SK-N-SH (cell line): ENCODE results near the gene ENTPD8. TPM values are rescaled to one million over a fixed set of nuclear protein-coding genes. Genes with fewer than 3 reads are reported as not detected.
A peak's percentile ranks its signal among the peaks of the same experiment; 100 is the strongest.

Experiments used
- CTCF ChIA-PET: fragments of 300-600, 350-600 bp; formaldehyde crosslinking; extraction: SDS; loops from one replicate; lab custom pipeline; 2021; lab: Yijun Ruan, JAX
- POLR2A ChIA-PET: fragments of 350-600 bp; sonication (Branson Sonifier 250); formaldehyde crosslinking; extraction: SDS; loops from one replicate; lab custom pipeline; 2020; ENCODE audit warnings: antibody characterized with exemption, inconsistent platforms; lab: Yijun Ruan, JAX
- DNase-seq: peaks from one replicate; pipeline ENCODE4 v3.0.0; 2012
- H2AFZ ChIP-seq: fragments of 200-600 bp; sonication (generic); 2 replicates; pipeline ENCODE4 v1.8.1; 2016; ENCODE audit warnings: antibody characterized with exemption, mild to moderate bottlenecking, low read depth
- H3F3A ChIP-seq: fragments of 200-600 bp; sonication (generic); replicated peaks from 2 replicates; pipeline ENCODE3; 2016; ENCODE audit warnings: antibody characterized with exemption, mild to moderate bottlenecking; ENCODE audit not compliant: insufficient read depth
- H3K27ac ChIP-seq, 2 experiments: fragments of 200-500 bp in 1 of 2; fragments of 200-600 bp in 1 of 2; sonication (Bioruptor generic) in 1 of 2; sonication (generic), shearing (Covaris generic) in 1 of 2; 2 replicates each; pipeline versions ENCODE4 v1.5.1 to v1.6.1; 2014 to 2016; ENCODE audit warnings: low read depth in 2 of 2, inconsistent platforms in 1 of 2, low read length in 1 of 2, mild to moderate bottlenecking in 1 of 2, mixed read lengths in 1 of 2
- H3K27me3 ChIP-seq: fragments of 200-600 bp; sonication (generic), shearing (Covaris generic); 2 replicates; pipeline ENCODE4 v1.6.1; 2016; ENCODE audit warnings: mixed run types; ENCODE audit not compliant: insufficient read depth
- H3K36me3 ChIP-seq, 2 experiments: fragments of 200-500 bp in 1 of 2; fragments of 200-600 bp in 1 of 2; sonication (Bioruptor generic) in 1 of 2; sonication (generic) in 1 of 2; replicated peaks in 1 of 2; 2 replicates each; pipeline versions ENCODE3 to v1.5.1; 2014 to 2016; ENCODE audit warnings: low read length in 1 of 2, mild to moderate bottlenecking in 1 of 2; ENCODE audit not compliant: insufficient read depth in 2 of 2, control insufficient read depth in 1 of 2
- H3K4me1 ChIP-seq, 2 experiments: fragments of 200-500 bp in 1 of 2; fragments of 200-600 bp in 1 of 2; sonication (Bioruptor generic) in 1 of 2; sonication (generic), shearing (Covaris generic) in 1 of 2; 2 replicates each; pipeline versions ENCODE4 v1.5.1 to v1.6.1; 2014 to 2016; ENCODE audit warnings: low read depth in 1 of 2, low read length in 1 of 2, mixed run types in 1 of 2; ENCODE audit not compliant: insufficient read depth in 2 of 2, control insufficient read depth in 1 of 2
- H3K4me2 ChIP-seq: fragments of 200-600 bp; sonication (generic), shearing (Covaris generic); 2 replicates; pipeline ENCODE4 v1.6.1; 2017; ENCODE audit warnings: mixed run types
- H3K4me3 ChIP-seq, 2 experiments: fragments of 200-500 bp in 1 of 2; fragments of 200-600 bp in 1 of 2; sonication (Bioruptor generic) in 1 of 2; sonication (generic), shearing (Covaris generic) in 1 of 2; 2 replicates each; pipeline versions ENCODE4 v1.5.1 to v1.8.1; 2014 to 2016; ENCODE audit warnings: low read depth in 2 of 2, inconsistent platforms in 1 of 2, low read length in 1 of 2, mild to moderate bottlenecking in 1 of 2, mixed read lengths in 1 of 2, moderate library complexity in 1 of 2
- H3K79me2 ChIP-seq: fragments of 200-600 bp; sonication (generic); 2 replicates; pipeline ENCODE4 v1.8.1; 2017; ENCODE audit warnings: mild to moderate bottlenecking; ENCODE audit not compliant: insufficient read depth
- H3K9ac ChIP-seq: fragments of 200-600 bp; sonication (generic); 2 replicates; pipeline ENCODE4 v1.6.1; 2017; ENCODE audit warnings: mixed run types
- H3K9me2 ChIP-seq: fragments of 200-600 bp; sonication (generic); 2 replicates; pipeline ENCODE4 v1.6.1; 2017; ENCODE audit warnings: mixed run types
- H3K9me3 ChIP-seq: fragments of 200-600 bp; sonication (generic); 2 replicates; pipeline ENCODE4 v1.6.1; 2017; ENCODE audit warnings: mixed run types, mild to moderate bottlenecking, moderate library complexity
- H4K20me1 ChIP-seq: fragments of 200-600 bp; sonication (generic); 2 replicates; pipeline ENCODE4 v1.6.1; 2017; ENCODE audit warnings: mild to moderate bottlenecking, mixed run types; ENCODE audit not compliant: insufficient read depth
- ELF1 ChIP-seq: IDR thresholded peaks from 2 replicates; pipeline ENCODE4 v1.4.0; 2012
- FOSL2 ChIP-seq: IDR thresholded peaks from 2 replicates; pipeline ENCODE4 v1.4.0; 2012; ENCODE audit warnings: low read depth, mild to moderate bottlenecking, moderate library complexity, borderline replicate concordance
- FOXM1 ChIP-seq: IDR thresholded peaks from 2 replicates; pipeline ENCODE4 v1.4.0; 2012; ENCODE audit warnings: low read depth, mild to moderate bottlenecking
- GABPA ChIP-seq: IDR thresholded peaks from 2 replicates; pipeline ENCODE4 v1.4.0; 2012; ENCODE audit warnings: low read depth, mild to moderate bottlenecking
- MXI1 ChIP-seq: IDR thresholded peaks from 2 replicates; pipeline ENCODE4 v1.6.1; 2012; ENCODE audit warnings: mild to moderate bottlenecking, low read depth, low read length, improper control_type of control experiment
- NFIC ChIP-seq: IDR thresholded peaks from 2 replicates; pipeline ENCODE4 v1.4.0; 2012; ENCODE audit warnings: borderline replicate concordance
- RAD21 ChIP-seq: IDR thresholded peaks from 2 replicates; pipeline ENCODE4 v1.6.1; 2012; ENCODE audit warnings: mild to moderate bottlenecking, low read length
- RFX5 ChIP-seq: IDR thresholded peaks from 2 replicates; pipeline ENCODE4 v1.6.1; 2012; ENCODE audit warnings: mild to moderate bottlenecking, improper control_type of control experiment, low read length
- RXRA ChIP-seq: IDR thresholded peaks from 2 replicates; pipeline ENCODE4 v1.4.0; 2012; ENCODE audit warnings: low read depth, mild to moderate bottlenecking, borderline replicate concordance
- SMC3 ChIP-seq: IDR thresholded peaks from 2 replicates; pipeline ENCODE4 v1.6.1; 2012; ENCODE audit warnings: low read depth, low read length, improper control_type of control experiment
- TAF1 ChIP-seq: IDR thresholded peaks from 2 replicates; pipeline ENCODE4 v1.6.1; 2012; ENCODE audit warnings: low read depth, mild to moderate bottlenecking, low read length, moderate library complexity, borderline replicate concordance
- TCF12 ChIP-seq: IDR thresholded peaks from 2 replicates; pipeline ENCODE4 v1.4.0; 2012
- TEAD4 ChIP-seq: IDR thresholded peaks from 2 replicates; pipeline ENCODE4 v1.4.0; 2012; ENCODE audit warnings: mild to moderate bottlenecking, borderline replicate concordance; ENCODE audit not compliant: insufficient read depth
- YY1 ChIP-seq: IDR thresholded peaks from 2 replicates; pipeline ENCODE4 v1.4.0; 2012; ENCODE audit warnings: low read depth, mild to moderate bottlenecking
- WGBS: methylation state at CpG from one replicate; pipeline ENCODE4 v1.1.6; 2017; ENCODE audit warnings: low lambda C conversion rate; 5-methylcytosine and 5-hydroxymethylcytosine counted together
- polyA plus RNA-seq, 3 experiments: library from polyadenylated mRNA; depleted of rRNA; stranded (reverse); fragments of >200 nt; gene quantifications; 2 replicates each; pipeline ENCODE4 v1.2.3, GENCODE V29; 2012
- TF ChIP-seq, protein P1 (sequence below): IDR thresholded peaks from 2 replicates; pipeline ENCODE4 v1.4.0; 2012; ENCODE audit warnings: low read depth, borderline replicate concordance
- TF ChIP-seq, protein P2 (sequence below): IDR thresholded peaks from 2 replicates; pipeline ENCODE4; 2012

ENTPD8 gene
- polyA plus RNA-seq, 1 of the 3 experiments (the other 2 are of a cell fraction) = 0.30 TPM

DNA sequence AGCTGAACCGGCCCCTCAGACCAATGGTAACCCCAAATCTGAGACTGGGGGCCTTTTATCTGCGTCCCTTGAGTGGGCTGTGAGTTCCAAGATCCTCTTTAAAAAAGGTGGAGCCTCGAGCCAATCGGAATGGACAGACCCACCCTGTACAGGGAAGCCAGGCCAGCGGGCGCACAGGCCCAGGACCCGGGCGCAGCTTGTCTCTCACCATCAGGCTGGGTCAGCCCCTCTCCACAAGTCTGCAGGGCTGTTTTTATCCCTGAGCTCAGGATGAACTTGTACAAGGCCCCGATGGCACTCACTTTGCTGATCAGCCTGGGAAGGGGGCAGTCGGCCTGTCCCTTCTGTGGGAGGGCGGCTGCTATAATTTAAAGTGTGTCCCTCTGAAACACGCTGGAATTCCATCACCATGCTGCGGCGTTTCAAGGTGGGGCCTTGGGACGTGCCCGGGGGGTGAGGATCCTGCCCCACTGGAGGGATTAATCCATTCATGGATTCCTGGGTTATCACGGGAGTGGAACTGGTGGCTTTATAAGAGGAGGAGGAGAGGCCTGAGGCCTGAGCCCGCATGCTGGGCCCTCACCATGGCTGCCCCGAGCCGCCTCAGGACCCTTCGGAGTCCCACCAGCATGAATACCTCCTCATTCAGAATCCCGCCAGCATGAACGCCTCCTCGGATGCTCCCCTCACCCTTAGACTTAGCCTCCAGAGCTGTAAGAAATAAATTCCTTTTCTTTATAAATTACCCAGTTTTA lies 32.3 kb downstream of the ENTPD8 start:
- H2AFZ ChIP-seq = no peak overlapping the region
- 0 out of 2 replicates have a peak, but pooled peaks cover 4% of the 10 kb centered on the region for H4K20me1 ChIP-seq
- peaks cover 12% of the 10 kb centered on the region for H3F3A ChIP-seq
- no peak overlapping the region for H3K4me3 ChIP-seq
- no peaks in the 10 kb centered on the region for H3K9me2 ChIP-seq
- H3K79me2 ChIP-seq = peaks cover 7% of the 10 kb centered on the region; the same call in 1 of the 2 replicates
- no peaks in the 10 kb centered on the region for H3K36me3 ChIP-seq
- no peak for DNase-seq
- H3K9ac ChIP-seq = no peak overlapping the region
- TF ChIP-seq NFIC (no peak), RXRA (no peak), SMC3 (no peak), YY1 (no peak), TAF1 (no peak), RAD21 (no peak), ELF1 (no peak), RFX5 (no peak)
- TF ChIP-seq, protein P1, sequence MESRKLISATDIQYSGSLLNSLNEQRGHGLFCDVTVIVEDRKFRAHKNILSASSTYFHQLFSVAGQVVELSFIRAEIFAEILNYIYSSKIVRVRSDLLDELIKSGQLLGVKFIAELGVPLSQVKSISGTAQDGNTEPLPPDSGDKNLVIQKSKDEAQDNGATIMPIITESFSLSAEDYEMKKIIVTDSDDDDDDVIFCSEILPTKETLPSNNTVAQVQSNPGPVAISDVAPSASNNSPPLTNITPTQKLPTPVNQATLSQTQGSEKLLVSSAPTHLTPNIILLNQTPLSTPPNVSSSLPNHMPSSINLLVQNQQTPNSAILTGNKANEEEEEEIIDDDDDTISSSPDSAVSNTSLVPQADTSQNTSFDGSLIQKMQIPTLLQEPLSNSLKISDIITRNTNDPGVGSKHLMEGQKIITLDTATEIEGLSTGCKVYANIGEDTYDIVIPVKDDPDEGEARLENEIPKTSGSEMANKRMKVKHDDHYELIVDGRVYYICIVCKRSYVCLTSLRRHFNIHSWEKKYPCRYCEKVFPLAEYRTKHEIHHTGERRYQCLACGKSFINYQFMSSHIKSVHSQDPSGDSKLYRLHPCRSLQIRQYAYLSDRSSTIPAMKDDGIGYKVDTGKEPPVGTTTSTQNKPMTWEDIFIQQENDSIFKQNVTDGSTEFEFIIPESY = no peak
- TF ChIP-seq, protein P2, sequence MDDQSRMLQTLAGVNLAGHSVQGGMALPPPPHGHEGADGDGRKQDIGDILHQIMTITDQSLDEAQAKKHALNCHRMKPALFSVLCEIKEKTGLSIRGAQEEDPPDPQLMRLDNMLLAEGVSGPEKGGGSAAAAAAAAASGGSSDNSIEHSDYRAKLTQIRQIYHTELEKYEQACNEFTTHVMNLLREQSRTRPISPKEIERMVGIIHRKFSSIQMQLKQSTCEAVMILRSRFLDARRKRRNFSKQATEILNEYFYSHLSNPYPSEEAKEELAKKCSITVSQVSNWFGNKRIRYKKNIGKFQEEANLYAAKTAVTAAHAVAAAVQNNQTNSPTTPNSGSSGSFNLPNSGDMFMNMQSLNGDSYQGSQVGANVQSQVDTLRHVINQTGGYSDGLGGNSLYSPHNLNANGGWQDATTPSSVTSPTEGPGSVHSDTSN = no peak
- POLR2A ChIA-PET = no interaction called here
- peaks cover 7 to 25% of the 10 kb centered on the region in 2 experiments; a peak in 3 of 4 replicates for H3K4me1 ChIP-seq
- H3K27me3 ChIP-seq = no peaks in the 10 kb centered on the region
- WGBS = 98% methylated on average over 12 of the region's 24 CpGs
- CTCF ChIA-PET = interaction anchor here (1.3 to 2.2 kb wide), 6 partner anchors 14 to 172 kb away, joined by 3 to 13 read pairs (median 5); partner anchors contain the start of genes EXD3, NOXA1, NRARP and TOR4A
- no peak overlapping the region for H3K27ac ChIP-seq
- no peak overlapping the region for H3K4me2 ChIP-seq
- no peaks in the 10 kb centered on the region for H3K9me3 ChIP-seq

DNA sequence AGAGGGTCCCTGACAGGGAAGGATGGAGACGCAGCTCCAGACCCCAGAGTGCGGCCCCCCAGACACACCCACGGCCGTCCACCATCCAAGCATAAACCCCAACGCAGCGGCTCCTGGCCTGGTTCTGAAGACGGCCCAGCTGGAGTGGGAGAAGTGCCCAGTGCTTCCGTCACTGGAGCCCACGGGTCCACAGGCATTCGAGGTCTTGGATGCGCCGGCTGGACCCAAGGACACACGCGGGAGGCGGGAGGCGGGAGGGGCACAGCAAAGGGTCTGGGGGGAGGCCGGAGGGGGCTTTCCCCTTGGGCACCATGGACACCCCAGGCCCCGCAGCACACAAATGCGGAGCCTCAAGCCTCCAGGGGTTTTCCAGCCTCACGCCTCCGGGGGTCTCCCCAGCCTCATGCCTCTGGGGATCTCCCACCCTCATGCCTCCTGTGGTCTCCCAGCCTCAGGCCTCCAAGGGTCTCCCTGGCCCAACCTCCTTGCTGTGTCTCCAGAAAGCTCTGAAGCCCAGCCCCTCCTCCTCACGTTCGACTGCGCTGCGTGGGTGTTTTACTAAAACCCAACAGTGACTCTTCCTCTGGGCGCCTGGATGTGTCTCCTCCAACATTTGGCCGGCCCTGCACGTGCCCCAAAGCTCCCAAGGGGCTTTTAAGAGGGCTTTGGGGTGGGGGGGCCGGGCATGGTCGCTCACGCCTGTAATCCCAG lies 33.4 kb downstream of the ENTPD8 start:
- Histone ChIP-seq H3F3A (peaks cover 12% of the 10 kb centered on the region), H3K4me2 (0 out of 2 replicates have a peak overlapping the region, but pooled peaks have one; percentile 66), H3K9me2 (no peaks in the 10 kb centered on the region), H3K9me3 (no peaks in the 10 kb centered on the region), H3K4me3 (no peak overlapping the region), H3K27ac (no peak overlapping the region), H3K4me1 (peaks cover 7 to 24% of the 10 kb centered on the region in 2 experiments; a peak in 3 of 4 replicates), H3K9ac (no peak overlapping the region), H3K36me3 (no peaks in the 10 kb centered on the region), H4K20me1 (0 out of 2 replicates have a peak, but pooled peaks cover 4% of the 10 kb centered on the region), H3K79me2 (peaks cover 7% of the 10 kb centered on the region; the same call in 1 of the 2 replicates), H2AFZ (no peak overlapping the region), H3K27me3 (no peaks in the 10 kb centered on the region)
- ChIA-PET CTCF (interaction anchor here (0.9 to 1.9 kb wide), 8 partner anchors 15 to 130 kb away, joined by 3 to 8 read pairs (median 3); partner anchors contain the start of genes EXD3, NRARP and TOR4A), POLR2A (interaction anchor here (0.6 kb wide), 1 partner anchor 77 kb away, joined by 4 read pairs; no protein-coding TSS in a partner anchor)
- DNase-seq = no peak
- TF ChIP-seq GABPA (no peak), TEAD4 (no peak), FOXM1 (no peak), TCF12 (no peak), FOSL2 (no peak), RFX5 (no peak), MXI1 (no peak), RAD21 (no peak)
- WGBS = 92% methylated on average over 13 of the region's 31 CpGs
